Measurements from ENCODE around the gene FBXW7.

The FBXW7 gene

DNA sequence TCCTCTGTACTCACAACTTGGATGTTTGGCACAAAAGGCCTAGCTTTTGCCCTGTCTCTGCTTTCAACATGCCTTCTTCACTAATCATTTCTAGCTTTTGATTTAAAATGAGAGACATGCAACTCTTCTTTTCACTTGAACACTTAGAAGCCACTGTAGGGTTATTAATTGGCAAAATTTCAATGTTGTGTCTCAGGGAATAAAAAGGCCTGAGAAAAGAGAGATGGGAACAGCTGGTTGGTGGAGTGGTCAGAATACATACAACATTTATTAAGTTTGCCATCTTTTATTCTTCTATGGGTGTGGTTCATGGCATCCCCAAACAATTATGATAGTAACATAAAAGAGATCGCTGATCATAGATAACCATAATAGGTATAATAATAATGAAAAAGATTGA lies 114.3 kb downstream of the FBXW7 start:
- no peak for DNase-seq

GRCh38 chr4:152419809-152420208 lies 116.1 kb downstream of the FBXW7 start:
- no peak for DNase-seq

DNA sequence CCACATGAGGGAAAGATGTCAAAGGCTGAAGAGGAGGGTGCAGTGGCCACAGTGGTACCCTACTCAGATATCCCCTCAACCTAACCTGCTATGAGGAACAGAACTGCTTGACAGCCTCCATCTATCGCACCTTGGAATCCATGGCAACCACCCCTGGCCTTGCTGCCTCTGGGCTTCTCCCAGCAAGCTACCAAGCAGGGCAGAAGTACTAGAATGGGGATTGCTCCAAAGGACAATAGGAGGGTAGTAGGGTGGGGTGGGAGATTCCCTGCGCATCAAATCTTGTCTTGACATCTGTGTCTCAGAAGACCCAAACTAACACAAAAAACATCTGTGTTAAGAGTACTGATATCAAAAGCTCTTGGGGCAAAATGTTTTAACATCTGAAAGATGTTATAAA lies 118.2 kb downstream of the FBXW7 start:
- DNase-seq, result no peak

DNA sequence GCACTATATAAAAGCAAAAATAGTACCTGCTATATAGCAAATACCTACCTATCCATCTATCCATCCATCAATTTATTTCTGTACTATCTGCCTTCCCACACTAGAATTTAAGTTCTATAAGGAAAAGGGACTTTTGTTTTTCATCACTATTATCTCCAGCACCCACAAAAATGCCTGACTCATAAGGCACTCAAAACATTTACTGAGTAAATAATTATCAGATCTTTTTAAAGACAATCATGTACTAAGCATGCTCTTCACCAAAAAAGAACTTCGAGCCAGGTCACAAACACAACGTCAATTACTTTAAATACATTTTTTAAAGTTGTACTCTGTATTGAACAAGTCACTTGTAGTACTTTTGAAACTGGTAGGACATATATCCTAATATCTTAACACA lies 119.9 kb downstream of the FBXW7 start:
- no peak for DNase-seq

DNA sequence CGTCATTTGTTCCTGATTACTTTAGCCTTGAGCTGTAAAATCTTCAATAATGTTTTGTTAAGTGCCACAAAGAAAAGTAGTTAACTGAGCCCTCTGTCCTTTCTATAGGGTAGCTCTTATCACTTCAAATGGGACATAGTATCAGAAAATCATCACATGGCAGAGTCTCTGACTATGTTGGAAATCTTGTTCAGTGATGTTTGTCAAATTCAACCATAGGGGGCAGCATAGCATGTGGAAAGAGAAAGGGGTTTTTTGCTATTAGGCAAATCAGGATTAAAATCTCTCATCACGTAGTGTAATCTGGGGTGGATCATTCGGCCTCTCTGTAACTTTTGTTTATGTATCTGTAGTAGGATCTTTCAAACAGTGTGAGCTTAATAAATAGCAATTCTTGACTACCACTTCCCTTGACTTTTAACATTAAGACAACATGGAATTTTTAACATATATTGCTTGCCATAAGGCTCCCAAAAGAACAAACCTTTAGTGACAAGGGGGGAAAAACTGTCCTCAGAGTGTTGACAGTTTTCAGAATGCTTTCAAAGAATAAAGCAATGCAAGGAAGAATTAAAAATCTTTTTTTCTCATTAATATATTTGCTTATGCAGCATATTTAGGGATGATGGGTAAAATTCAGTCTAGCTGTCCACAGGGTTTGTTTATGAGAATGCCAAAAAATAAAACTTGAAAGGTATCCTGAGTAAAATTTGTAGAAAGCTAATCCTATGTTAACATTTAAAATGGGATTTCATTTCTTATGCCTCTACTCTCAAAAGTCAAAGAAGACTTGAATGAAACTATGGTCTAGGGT lies 127.2 kb downstream of the FBXW7 start:
- no peak for DNase-seq

DNA sequence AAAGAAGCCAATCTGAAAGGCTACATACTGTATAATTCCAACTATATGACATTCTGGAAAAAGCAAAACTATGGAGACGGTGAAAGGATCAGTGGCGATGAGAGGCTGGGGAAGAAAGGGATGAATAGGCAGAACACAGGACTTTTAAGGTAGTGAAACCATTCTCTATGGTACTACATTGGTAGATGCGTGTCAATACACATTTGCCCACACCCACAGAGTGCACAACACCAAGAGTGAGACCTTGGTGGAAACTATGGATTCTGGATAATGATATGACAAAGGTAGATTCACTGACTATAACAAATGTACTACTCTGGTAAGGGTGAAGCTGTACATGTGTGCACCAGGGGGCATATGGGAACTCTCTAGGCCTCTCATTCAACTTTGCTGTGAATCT lies 134.5 kb downstream of the FBXW7 start:
- no peak for DNase-seq

GRCh38 chr4:152399246-152399645 lies 136.6 kb downstream of the FBXW7 start:
- no peak for DNase-seq

DNA sequence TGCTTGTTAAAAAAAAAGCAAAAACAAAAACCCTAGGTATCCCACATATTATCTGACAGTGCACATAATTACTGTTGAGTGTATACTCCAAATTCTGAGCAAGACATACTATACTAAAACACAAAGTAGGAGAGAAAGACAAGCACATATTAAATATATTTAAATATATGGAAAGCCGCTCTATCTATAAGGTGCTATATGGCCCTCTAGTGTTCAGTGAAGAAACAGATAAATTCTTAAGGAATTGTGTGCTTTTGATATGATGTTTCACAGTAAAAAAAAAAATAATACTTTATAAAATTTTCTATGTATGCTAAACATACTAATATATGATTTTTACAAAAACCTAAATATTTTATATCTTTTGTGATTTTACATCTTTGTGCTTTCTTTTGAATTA lies 137.8 kb downstream of the FBXW7 start:
- no peak for DNase-seq

DNA sequence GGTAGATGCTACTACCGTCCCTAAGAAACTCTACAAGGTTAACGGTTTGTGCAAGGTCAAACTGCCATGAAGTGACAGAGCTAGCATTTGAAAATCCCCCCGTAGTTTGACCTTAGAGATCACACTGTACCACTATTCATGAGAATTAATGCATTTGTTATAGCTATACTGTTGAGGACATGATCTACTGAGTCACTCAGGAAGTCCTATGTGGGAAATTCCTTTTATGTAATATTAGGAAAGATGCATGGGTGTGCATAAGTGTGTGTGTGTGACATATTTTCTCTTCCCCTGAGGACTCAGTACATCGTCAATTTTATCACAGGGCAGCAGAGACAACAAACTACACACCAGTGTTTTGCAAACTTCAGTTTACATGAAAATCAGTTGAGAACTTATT lies 141.1 kb downstream of the FBXW7 start:
- DNase-seq, result no peak

DNA sequence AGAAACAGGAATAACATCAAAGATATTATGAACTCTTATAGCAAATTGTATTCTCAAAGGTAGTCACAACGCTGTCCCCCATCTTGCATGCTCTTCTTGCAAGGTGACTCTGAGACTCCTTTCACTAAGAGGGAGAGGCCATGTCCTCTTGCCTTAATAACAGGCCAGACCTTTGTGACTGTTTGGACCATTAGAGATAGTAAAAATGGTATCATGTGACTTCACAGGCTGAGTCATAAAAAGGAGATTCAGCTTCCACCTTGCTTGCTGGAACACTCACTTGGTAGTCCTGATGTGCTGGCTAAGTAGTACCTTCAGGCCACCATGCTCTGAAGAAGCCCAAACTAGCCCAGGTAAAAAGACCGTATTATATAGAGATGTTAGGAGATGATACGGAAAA lies 143.8 kb downstream of the FBXW7 start:
- no peak for DNase-seq

- DNase-seq, result no peak
These were observed 145.7 kb downstream of the FBXW7 start for GRCh38 chr4:152390216-152390615.

DNA sequence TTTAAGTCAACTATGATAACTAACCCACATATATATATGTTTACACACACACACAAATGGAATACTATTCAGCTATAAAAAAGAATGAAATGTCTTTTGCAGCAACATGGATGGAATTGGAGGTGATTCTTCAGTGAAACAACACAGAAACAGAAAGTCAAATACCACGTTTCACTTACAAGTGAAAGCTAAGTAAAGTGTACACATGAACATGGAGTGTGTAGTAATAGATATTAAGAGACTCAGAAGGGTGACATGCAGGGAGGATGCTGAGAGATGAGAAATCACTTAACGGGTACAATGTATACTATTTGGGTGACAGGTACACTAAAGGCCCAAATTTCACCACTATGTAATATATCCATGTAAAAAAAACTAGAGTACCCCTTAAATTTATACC lies 146.5 kb downstream of the FBXW7 start:
- no peak for DNase-seq

- DNase-seq, result no peak
These were observed 150.3 kb downstream of the FBXW7 start for GRCh38 chr4:152385551-152385950.

- no peak for DNase-seq
These were observed 153.7 kb downstream of the FBXW7 start for GRCh38 chr4:152382057-152382785.

DNA sequence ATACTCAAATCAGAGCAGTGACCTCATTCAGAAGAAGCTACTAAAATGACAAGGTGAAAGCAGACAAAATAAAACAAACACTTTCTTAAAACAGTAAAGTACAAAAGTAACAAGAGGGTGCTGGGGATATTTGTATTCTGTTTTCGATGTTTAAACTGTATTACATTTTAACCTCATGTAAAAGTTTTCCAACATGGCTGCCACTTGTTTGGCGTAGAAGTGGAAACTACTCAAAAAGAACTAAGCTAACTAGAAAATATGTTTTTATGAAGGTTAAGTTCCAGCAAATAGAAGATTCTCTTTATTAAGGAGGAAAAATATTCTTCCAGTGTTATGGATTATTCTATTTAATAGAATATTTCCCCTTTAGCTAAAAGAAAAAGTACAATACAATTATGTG lies 155.0 kb downstream of the FBXW7 start:
- DNase-seq, result no peak

GRCh38 chr4:152380185-152380584 lies 155.7 kb downstream of the FBXW7 start:
- no peak for DNase-seq

DNA sequence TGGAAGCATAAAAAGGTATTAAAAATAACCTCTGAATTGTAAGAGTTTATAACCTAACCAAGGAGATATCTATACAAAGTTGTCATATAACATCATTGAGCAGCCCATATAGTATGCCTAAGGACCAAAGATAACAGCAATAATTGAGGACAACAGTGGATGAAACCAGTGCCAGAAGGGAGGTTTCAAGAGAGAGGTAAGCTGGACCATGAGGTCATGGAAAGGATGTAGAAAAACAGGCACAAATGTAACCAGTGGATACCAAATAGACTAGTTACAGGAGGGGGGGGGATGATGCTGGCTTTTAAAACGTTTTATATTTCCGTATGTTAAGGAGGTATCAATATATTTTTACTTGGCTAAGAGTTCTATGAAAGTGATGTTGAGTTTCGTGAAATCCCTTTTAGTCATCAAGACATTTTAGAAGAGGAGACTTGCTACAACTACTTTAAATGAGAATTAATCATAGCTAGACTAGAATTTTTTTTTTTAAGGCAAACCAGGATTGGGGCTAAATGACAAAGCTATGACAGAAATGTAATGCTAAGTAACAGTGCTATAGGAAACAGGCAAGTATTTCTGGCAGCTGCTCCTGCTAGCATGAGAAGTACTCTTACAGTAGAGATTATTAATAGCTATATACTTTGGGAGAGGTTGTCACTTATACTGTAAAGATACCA lies 161.1 kb downstream of the FBXW7 start:
- no peak for DNase-seq

- no peak for DNase-seq
These were observed 161.7 kb downstream of the FBXW7 start for GRCh38 chr4:152374153-152374552.

- DNase-seq, result no peak
These were observed 163.4 kb downstream of the FBXW7 start for GRCh38 chr4:152372444-152372843.

DNA sequence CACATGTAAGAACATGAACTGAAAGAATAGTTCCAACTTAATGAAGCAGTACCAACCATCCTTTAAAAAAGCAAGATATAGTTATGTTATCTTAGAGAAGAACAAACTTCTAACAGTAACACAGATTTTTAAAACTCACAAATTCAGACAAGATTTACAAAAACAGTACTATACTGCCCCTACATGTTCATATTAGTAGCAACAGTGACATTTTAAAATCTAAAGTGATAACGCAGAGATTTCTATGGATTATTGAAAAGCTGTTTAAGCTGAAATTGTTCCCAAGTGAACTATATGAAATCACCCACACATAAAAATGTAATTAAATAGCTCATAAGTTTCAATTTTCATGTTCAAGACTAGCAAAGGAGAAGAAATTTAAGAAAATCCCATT lies 166.0 kb downstream of the FBXW7 start:
- no peak for DNase-seq

GRCh38 chr4:152369203-152369901 lies 166.5 kb downstream of the FBXW7 start:
- DNase-seq, result no peak

GRCh38 chr4:152368001-152368400 lies 167.9 kb downstream of the FBXW7 start:
- no peak for DNase-seq

- DNase-seq, result no peak
These were observed 171.0 kb downstream of the FBXW7 start for GRCh38 chr4:152364883-152365282.
